Calu3 (cell line): ENCODE results near the gene PANX3. TPM values are rescaled to one million over a fixed set of nuclear protein-coding genes. Genes with fewer than 3 reads are reported as not detected.

Experiments used
- BruUV-seq: library from RNA; stranded (reverse); fragments of 400-500 nt; replicated peaks from 2 replicates; lab custom pipeline; 2021; lab: Mats Ljungman, UMichigan
- CTCF ChIA-PET: fragments of 300-600 bp; sonication (Branson Sonifier 250); formaldehyde crosslinking; loops from one replicate; lab custom pipeline; 2022; ENCODE audit warnings: antibody characterized with exemption; lab: Charles Lee
- DNase-seq: peaks from one replicate; pipeline ENCODE4 v3.0.0; 2022
- H3K27ac Mint-ChIP-seq: one replicate; pipeline ENCODE4 v1.8.0; 2022; ENCODE audit warnings: mixed read lengths; ENCODE audit not compliant: unreplicated experiment
- H3K27me3 Mint-ChIP-seq: one replicate; pipeline ENCODE4 v1.8.0; 2022; ENCODE audit warnings: mixed read lengths; ENCODE audit not compliant: unreplicated experiment
- H3K36me3 Mint-ChIP-seq: one replicate; pipeline ENCODE4 v1.8.0; 2022; ENCODE audit warnings: mild to moderate bottlenecking, moderate library complexity, mixed read lengths; ENCODE audit not compliant: insufficient read depth, unreplicated experiment
- H3K4me1 Mint-ChIP-seq: one replicate; pipeline ENCODE4 v1.8.0; 2022; ENCODE audit warnings: mild to moderate bottlenecking, low read depth, mixed read lengths; ENCODE audit not compliant: unreplicated experiment
- H3K4me3 Mint-ChIP-seq: one replicate; pipeline ENCODE4 v1.8.0; 2022; ENCODE audit warnings: mild to moderate bottlenecking, low read depth, moderate library complexity, mixed read lengths; ENCODE audit not compliant: unreplicated experiment
- H3K9me3 Mint-ChIP-seq: one replicate; pipeline ENCODE4 v1.8.0; 2022; ENCODE audit warnings: low read depth, mixed read lengths; ENCODE audit not compliant: unreplicated experiment
- CTCF ChIP-seq: fragments of 200-600 bp; IDR thresholded peaks from one replicate; pipeline ENCODE4 v1.8.0; 2022; ENCODE audit warnings: antibody characterized with exemption; ENCODE audit not compliant: unreplicated experiment
- intact Hi-C: fragments of 100-400 bp; cut with micrococcal nuclease; formaldehyde crosslinking; loops from one replicate; pipeline ENCODE4 v1.10.0; 2022; ENCODE audit not compliant: unreplicated experiment
- total RNA-seq: library from RNA; stranded (reverse); gene quantifications from 2 replicates; pipeline ENCODE4 v1.2.3, GENCODE V29; 2022

Gene PANX3
- total RNA-seq, 1 experiment from 2014 or later: not detected

DNA sequence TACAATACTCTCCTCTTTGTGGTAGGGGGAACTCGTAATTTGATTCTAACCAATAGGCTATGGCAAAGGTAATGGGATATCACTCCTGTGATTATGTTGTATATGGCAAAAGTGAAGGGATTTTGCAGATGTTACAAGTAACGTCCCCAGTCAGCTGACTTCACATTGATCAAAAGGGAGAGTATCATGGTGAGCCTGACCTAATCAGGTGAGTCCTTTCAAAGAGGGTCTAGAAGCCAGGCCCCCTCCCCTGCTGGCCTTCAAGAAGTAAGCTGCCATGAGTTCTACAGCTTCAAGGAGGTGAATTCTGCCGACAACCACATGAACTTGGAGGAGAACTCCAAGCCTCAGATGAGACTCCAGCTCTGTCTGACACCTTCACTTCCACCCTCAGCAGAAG lies 31.4 kb downstream of the PANX3 start:
- CTCF ChIA-PET: no interaction called here
- H3K4me1 Mint-ChIP-seq: peaks cover 7% of the 10 kb centered on the region
- intact Hi-C loops: no loop called here
- H3K9me3 Mint-ChIP-seq: no peaks in the 10 kb centered on the region
- H3K27ac Mint-ChIP-seq: no peak overlapping the region
- TF ChIP-seq CTCF: no peak
- no peak for DNase-seq
- no peak overlapping the region for H3K4me3 Mint-ChIP-seq
- H3K27me3 Mint-ChIP-seq: no peaks in the 10 kb centered on the region
- H3K36me3 Mint-ChIP-seq: no peaks in the 10 kb centered on the region
- BruUV-seq: no TSS peak

- no TSS peak for BruUV-seq
- no peak for TF ChIP-seq CTCF
- CTCF ChIA-PET: no interaction called here
- Mint-ChIP-seq H3K4me1 (peaks cover 7% of the 10 kb centered on the region), H3K36me3 (no peaks in the 10 kb centered on the region), H3K4me3 (no peak overlapping the region), H3K27me3 (no peaks in the 10 kb centered on the region), H3K9me3 (no peaks in the 10 kb centered on the region), H3K27ac (no peak overlapping the region)
- intact Hi-C loops: no loop called here
- no peak for DNase-seq
Observed at GRCh38 chr11:124643042-124643604, 31.9 kb downstream of the PANX3 start.

GRCh38 chr11:124643605-124644425 lies 32.6 kb downstream of the PANX3 start:
- TF ChIP-seq CTCF: no peak
- no peak overlapping the region for H3K27ac Mint-ChIP-seq
- H3K36me3 Mint-ChIP-seq: no peaks in the 10 kb centered on the region
- intact Hi-C loops: loop anchor here (1.0 to 2.0 kb wide), 2 partner anchors 193 to 223 kb away; no protein-coding TSS in a partner anchor
- no TSS peak for BruUV-seq
- H3K27me3 Mint-ChIP-seq: no peaks in the 10 kb centered on the region
- CTCF ChIA-PET: interaction anchor here (0.6 to 0.7 kb wide), 2 partner anchors 97 to 209 kb away, joined by 4 read pairs; no protein-coding TSS in a partner anchor
- no peak for DNase-seq
- H3K4me3 Mint-ChIP-seq: peak overlapping the region; percentile 44
- H3K9me3 Mint-ChIP-seq: no peaks in the 10 kb centered on the region
- H3K4me1 Mint-ChIP-seq: peaks cover 7% of the 10 kb centered on the region

DNA sequence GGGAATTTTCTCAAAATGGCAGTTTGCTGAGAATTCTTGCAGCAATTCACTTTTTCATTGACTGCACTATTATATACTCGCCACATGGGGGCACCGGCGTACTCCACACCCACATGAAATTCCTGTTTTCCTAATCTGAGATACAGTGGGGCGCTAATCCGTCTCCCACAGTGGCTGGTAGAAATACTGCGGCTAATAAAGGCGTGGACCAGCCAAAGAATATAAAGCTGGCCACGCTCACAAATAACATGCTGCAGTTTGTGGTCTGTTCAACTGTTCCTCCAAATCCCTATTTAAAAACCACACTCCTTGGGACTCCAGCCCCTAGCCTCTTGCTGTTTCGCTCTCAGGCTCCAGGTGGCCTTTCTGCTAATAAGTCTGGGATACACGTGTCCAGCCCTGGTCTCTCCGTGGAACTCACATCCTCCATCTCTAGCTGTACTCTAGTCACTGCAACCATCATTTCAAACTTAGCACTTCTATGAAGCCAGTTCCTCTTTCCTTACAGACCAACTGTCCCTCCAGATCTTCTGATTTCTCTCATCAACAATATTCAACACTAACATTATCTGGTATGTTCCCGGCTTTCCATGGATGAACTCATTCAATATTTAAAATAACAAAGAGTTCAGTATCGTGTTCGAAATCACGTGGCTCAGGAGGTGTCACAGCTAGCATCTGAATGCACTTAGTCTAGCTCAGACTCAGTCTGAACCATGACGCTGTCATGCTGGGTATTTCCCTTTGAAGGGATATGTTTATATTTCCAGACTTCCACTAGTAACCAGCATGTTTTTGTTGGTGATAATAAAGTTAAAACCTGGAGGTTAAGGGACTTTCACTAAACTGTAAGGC lies 33.4 kb downstream of the PANX3 start:
- H3K27me3 Mint-ChIP-seq: no peaks in the 10 kb centered on the region
- H3K27ac Mint-ChIP-seq: no peak overlapping the region
- H3K4me1 Mint-ChIP-seq: peaks cover 7% of the 10 kb centered on the region
- H3K36me3 Mint-ChIP-seq: no peaks in the 10 kb centered on the region
- intact Hi-C loops: loop anchor here (1.0 to 2.0 kb wide), 2 partner anchors 193 to 222 kb away; no protein-coding TSS in a partner anchor
- H3K9me3 Mint-ChIP-seq: no peaks in the 10 kb centered on the region
- BruUV-seq: no TSS peak
- TF ChIP-seq CTCF: peak; percentile 55
- CTCF ChIA-PET: interaction anchor here (0.7 kb wide), 1 partner anchor 96 kb away, joined by 4 read pairs; no protein-coding TSS in a partner anchor
- DNase-seq: peak; percentile 37
- H3K4me3 Mint-ChIP-seq: peak overlapping the region; percentile 44
